GM12864 (cell line): ENCODE results near the gene MST1.

Source experiments
- DNase-seq: peaks from one replicate; pipeline ENCODE4 v3.0.0-alpha.2; 2011; ENCODE audit warnings: low read depth
- H3K4me3 ChIP-seq: 2 replicates; pipeline ENCODE4 v1.5.1; 2011; ENCODE audit warnings: mild to moderate bottlenecking, low read depth, low read length, control low read depth
- TF ChIP-seq, protein P1 (sequence below): IDR thresholded peaks from 2 replicates; pipeline ENCODE4 v1.5.1; 2011; ENCODE audit warnings: low read depth, mild to moderate bottlenecking, moderate library complexity, low read length, control low read depth, inconsistent platforms; ENCODE audit errors: missing control alignments

Gene MST1

GRCh38 chr3:49722896-49723295, 33.6 kb upstream of the MST1 start:
- TF ChIP-seq, protein P1, sequence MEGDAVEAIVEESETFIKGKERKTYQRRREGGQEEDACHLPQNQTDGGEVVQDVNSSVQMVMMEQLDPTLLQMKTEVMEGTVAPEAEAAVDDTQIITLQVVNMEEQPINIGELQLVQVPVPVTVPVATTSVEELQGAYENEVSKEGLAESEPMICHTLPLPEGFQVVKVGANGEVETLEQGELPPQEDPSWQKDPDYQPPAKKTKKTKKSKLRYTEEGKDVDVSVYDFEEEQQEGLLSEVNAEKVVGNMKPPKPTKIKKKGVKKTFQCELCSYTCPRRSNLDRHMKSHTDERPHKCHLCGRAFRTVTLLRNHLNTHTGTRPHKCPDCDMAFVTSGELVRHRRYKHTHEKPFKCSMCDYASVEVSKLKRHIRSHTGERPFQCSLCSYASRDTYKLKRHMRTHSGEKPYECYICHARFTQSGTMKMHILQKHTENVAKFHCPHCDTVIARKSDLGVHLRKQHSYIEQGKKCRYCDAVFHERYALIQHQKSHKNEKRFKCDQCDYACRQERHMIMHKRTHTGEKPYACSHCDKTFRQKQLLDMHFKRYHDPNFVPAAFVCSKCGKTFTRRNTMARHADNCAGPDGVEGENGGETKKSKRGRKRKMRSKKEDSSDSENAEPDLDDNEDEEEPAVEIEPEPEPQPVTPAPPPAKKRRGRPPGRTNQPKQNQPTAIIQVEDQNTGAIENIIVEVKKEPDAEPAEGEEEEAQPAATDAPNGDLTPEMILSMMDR = no peak
- no peak for DNase-seq
- peak overlapping the region; percentile 99 for H3K4me3 ChIP-seq

GRCh38 chr3:49721896-49722781, 32.9 kb upstream of the MST1 start:
- H3K4me3 ChIP-seq = peak overlapping the region; percentile 99

GRCh38 chr3:49721596-49721895, 32.3 kb upstream of the MST1 start:
- no peak overlapping the region for H3K4me3 ChIP-seq
- no peak for DNase-seq
- TF ChIP-seq, protein P1 = no peak

More at GRCh38 chr3:49721896-49722781, 32.9 kb upstream of the MST1 start:
- TF ChIP-seq, protein P1 = no peak
- no peak for DNase-seq

- H3K4me3 ChIP-seq = no peak overlapping the region
- TF ChIP-seq, protein P1 = no peak
These were observed 31.8 kb upstream of the MST1 start for GRCh38 chr3:49720855-49721595.

GRCh38 chr3:49719214-49719884, 30.1 kb upstream of the MST1 start, which contains the start of gene AMIGO3:
Gene AMIGO3 (minus strand): TSS chr3:49719684. CDS start chr3:49719465, 219 bp downstream.
- H3K4me3 ChIP-seq = peak within 1 kb of the TSS; percentile 48
- DNase-seq = peak; percentile 58
- TF ChIP-seq, protein P1 = peak; percentile 85

More at GRCh38 chr3:49720855-49721595, 31.8 kb upstream of the MST1 start:
- no peak for DNase-seq

- DNase-seq = no peak
- peak overlapping the region; percentile 48 for H3K4me3 ChIP-seq
- TF ChIP-seq, protein P1 = no peak
These were observed 29.6 kb upstream of the MST1 start for GRCh38 chr3:49718858-49719213.
